NCI-H2081 (cell line): ENCODE measurements around the gene TNRC6B.

Source experiments
- DNase-seq, 2 experiments: peaks; one replicate each; lab custom pipeline; 2025; lab: John Stamatoyannopoulos, UW

Gene TNRC6B

DNA sequence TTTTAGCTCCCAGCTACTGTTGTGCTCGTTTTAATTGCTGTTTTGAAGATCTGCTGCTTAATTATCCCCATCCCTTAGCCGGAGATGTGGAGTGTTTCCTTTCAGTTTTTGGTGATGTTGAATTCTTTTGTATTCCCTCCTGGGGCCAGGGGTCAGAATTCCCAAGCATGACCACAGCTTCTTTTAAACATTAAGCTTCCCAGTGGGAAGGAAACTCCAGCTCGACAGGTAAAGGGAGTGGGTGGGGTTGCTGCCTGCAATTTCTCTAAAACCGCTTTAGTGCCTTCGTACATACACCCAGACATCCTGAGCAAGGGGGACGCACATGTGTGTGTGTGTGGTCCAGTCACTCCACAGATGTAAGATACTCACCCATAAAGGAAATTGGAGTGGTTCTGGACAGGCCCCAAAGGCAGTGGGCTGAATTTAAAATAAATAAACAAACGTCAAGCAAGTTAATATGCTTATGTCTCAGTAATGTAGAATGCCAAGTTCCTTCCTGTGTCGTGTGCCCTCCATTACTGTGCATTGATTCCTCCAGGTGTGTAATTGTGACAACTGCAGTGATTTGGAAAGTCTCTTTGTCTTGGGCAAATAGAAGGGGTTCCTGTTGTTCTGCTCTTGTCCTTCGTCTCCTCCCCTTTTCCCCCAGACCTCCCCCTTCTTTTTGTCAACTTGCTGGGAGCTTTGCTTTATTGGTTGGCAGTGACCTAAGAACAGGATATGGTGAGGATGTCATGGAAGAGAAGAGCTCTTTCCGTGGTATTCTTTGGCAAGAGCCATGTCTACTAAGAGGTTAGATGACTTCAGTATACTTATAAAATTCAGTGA is 149.4 kb downstream of the TNRC6B start:
- DNase-seq: peak; percentile 53 to 68

DNA sequence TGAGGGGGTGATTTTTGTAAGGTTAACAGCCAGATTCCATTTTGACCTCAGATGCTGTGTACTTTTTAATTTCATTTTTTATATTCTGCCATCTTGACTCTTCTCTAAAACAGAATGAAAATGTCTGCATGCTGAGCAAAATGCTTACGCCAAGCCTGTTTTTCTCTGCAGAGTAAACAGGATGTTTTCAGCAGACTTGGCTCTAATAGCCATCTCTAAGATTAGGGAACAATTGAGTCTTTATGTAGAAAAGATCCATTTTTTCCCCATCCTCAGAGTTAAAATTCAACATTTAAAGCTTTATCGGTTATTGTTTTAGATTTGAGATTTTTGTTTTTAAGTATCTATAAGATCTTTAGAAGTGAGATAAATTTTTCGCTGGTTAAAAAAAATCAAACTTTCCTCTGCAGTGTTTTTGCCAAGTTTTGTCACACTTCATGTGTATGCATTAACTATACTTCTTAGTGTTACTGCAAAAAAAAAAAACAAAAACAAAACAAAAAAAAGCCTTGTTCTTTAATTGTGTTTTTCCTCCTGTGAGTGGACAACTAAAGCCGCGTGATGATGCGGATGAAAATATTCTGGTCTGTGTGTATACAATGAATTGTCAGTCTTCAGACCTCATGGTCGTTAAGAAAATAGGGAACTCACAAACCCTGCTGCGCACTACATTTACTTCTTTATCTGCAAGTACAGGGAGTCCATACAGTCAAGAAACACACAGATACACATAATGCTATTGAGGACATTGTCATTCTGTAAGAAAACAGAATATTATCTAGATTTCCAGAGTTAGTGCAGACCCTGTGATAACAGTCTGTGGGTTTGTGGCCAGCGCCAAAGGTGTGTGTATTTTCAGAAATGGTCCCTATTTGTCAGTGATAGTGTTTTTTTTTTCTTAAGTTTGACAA is 151.1 kb downstream of the TNRC6B start:
- no peak for DNase-seq

DNA sequence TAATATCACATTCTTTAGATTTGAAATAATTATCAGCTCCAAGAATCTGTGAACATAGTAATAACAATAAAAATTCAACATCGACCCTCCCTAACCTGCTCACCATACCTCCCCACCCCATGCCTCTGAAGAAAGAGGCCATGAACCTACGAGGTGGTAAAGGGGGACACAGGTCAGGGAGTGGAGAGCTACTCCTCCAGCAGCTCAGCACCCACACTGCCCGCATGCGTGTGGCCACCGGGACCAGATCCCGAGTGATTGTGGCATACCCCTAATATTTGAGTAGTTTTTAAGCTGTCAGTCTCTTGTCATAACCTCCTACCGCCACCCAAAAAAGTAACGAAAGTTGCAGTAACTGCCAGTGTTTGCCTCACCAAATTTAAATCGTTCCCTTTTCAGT is 151.7 kb downstream of the TNRC6B start:
- no peak for DNase-seq

DNA sequence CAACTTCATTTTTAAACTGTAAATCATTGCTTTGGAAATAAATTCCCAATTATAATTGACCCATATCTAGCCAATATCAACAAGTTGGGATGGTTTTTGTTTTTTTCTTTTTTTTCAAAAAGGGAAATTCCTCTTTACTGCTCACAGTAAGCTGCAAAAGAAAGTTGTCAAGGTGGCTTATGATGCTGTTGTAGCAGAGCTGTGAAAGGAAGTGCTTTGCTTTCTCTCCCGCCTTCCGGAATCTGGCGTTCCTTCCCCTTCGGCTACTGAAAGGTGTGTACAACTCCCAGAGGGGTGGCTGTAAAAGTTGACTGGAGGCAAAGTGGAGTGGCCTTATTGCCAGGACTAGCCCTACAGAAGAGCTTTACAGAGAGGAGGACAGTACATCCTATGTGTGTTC is 152.4 kb downstream of the TNRC6B start:
- no peak for DNase-seq

DNA sequence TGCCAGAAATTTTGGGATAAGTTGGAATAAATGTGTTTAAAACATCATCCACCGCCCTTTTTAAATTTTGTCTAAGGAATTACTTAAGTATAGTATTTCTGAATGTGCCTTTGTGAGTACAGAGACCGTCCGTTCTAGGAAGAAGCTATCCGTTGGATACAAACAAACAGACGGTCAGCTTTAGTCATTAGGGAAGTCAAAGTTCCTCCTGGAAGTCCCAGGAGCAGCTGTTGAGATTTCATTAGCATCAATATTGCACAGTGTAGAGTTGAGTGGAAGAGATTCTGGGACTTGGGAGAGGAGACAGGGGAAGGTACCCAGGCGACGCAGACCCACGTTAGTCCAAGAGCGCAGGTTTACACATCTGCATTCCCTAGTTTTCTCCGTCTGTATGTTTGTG is 152.9 kb downstream of the TNRC6B start:
- DNase-seq: no peak

DNA sequence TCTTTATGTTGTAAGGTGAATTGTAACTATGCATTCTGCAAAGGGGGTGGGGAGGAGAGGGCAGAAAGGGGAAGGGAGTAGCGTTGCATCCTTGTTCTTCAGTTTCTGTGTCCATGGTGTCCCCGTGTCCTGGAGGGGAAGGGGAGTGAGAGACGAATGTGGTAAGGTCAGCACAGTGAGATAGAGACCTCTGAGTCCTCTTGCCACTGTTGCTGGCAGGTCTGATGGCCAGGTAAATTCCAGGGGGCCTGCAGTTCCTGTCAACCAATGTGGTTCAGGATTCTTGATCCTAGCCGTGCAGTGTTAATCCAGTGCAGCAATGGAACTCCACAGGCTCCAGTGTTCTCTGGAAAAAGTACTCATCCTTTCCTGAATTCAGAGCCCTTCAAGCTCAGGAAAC is 154.0 kb downstream of the TNRC6B start:
- DNase-seq: no peak

DNA sequence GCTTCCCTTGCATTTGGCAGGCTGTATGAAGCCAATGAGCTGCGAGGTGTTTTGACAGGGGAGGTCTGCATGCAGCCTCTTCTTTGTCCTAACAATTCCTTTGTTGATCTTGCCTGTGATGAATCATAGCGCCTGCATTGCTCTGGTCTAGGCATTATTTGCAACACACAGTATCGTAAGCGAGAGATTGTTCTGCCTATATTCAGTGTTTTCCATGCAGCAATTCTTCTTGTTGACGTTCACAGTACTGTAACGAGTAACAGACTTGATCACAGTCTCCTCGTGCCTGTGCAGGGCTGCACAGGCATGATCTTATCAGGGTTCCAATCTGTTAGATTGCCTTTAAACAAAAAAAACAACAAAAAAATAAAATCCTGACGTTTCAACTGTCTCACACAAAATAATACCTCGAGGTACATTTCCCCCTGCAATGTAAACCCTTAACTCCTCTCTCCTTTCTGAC is 154.6 kb downstream of the TNRC6B start:
- DNase-seq: peak in 1 of 2 experiments; percentile 1

DNA sequence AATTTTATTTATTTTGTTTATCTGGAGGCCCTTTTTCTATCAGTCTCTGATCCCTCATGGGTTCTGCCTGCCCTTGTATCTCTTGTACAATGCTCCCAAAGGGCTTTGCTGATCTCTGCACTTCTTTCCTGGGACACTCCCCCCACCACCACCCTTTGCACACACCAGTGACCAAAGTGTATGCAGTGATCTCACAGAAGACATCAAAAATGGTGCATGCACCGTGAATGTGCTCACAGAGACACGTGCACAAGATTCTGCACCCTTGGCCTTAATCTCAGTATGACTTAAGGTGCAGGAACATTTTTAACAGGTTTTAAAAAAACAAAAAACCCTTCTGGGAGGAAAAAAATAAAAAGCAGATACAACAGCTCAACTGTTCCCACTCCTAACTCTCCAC is 156.3 kb downstream of the TNRC6B start:
- DNase-seq: no peak

DNA sequence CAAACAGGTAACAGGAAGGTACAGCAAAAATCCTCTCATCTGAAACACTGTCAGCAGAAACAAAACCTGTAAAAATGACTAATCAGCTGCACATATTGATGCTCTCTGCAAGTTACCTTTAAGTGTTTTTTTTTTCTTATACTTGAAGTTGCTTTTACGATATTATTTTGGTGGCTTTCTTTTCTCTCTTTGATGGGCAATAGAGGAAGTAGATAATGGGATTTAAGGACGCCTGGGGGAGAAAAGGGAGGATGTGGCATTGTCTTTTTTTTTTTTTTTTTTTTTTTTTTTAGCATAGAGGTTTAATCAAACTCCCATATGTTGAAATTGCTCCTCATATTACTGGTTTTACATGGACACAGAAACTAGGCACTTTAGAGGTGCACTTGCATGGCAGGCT is 157.2 kb downstream of the TNRC6B start:
- no peak for DNase-seq

DNA sequence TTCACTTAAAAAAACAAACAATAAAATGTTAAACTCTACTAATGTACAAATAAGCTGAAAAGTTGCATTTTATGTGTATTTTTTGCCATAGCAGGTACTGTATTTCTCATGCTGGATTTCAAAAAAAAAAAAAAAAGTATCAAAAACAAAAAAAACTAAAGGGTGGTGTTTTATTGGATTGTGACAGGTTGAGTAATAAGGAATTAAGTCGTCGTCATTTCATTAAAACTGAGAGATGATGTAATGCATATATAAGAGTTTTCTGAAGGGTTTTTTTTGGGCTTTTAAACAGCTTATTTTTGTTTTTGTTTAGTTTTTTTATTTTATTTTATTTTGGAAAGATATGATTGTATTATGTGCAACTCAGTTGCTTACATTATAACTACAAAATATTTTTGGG is 157.6 kb downstream of the TNRC6B start:
- DNase-seq: no peak

DNA sequence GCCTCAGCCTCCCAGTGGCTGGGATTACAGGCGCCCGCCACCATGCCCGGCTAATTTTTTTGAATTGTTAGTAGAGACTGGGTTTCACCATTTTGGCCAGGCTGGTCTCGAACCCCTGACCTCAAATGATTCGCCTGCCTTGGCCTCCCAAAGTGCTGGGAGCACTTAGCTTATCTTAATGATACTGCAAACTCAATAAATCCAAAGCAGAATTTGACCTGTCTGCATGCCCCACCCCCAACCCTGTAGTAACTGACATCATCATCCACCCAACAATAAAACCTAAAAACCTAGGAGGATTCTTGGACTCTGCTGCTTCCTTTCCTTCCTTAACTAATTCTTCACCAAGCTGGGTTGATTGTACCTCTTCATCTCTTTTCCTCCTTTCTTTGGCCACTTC is 162.3 kb downstream of the TNRC6B start:
- DNase-seq: no peak

DNA sequence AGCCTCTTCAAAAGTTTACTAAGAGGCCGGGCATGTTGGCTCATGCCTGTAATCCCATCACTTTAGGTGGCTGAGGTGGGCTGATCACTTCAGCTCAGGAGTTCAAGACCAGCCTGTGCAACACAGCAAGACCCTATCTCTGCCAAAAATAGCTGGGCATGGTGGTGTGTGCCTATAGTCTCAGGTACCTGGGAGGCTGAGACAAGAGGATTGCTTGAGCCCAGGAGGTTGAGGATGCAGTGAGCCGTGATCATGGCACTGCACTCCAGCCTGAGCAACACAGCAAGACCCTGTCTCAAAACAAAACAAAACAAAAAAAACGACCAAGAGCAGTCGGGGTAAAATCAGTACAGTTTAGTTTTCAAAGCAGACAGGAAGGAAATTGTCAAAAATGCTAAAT is 163.9 kb downstream of the TNRC6B start:
- DNase-seq: no peak

DNA sequence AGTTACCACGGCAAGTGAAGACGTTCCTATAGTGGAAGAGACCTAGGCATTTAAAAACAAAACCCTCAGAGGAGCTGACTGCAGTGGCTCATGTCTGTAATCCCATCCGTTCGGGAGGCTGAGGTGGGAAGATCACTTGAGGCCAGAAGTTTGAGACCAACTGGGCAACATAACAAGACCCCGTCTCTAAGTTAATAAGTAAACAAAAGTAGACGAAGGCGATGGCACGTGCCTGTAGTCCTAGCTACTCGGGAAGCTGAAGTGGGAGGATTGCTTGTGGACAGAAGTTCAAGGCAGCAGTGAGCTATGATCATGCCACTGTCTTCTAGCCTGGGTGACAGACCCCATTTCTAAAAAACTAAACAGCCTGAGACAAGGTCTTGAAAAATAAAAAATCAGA is 164.8 kb downstream of the TNRC6B start:
- DNase-seq: no peak

DNA sequence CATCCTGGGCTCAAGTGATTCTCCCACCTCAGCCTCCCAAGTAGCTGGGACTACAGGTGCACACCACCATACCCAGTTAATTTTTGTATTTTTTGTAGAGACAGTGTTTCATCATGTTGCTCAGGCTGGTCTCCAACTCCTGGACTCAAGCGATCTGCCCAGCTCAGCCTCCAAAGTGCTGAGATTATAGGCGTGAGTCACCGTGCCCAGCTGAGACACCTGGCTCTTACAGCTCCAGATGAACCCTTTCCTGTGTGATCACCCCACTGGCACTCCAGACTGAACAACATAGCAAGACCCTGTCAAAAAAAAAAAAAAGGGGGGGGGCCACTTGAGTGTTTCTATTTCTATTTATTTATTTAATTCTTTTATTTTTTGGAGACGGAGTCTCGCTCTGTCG is 167.5 kb downstream of the TNRC6B start:
- DNase-seq: no peak

DNA sequence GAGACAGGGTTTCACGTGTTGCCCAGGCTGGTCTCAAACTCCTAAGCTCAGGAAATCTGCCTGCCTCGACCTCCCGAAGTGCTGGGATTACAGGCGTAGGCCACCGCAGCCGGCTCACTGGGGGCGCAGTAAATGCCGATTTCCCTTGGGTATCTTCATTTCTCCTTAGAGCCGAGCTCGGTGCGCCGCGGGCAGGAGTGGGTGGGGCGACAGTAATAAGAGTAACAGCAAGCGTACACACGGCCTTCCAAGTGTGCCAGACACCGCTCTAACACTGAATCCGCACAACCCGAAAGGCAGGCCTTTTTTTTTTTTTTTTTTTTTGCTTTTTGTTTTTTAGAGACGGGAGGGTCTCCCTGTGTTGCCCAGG is 168.1 kb downstream of the TNRC6B start:
- DNase-seq: peak in 1 of 2 experiments; percentile 39

DNA sequence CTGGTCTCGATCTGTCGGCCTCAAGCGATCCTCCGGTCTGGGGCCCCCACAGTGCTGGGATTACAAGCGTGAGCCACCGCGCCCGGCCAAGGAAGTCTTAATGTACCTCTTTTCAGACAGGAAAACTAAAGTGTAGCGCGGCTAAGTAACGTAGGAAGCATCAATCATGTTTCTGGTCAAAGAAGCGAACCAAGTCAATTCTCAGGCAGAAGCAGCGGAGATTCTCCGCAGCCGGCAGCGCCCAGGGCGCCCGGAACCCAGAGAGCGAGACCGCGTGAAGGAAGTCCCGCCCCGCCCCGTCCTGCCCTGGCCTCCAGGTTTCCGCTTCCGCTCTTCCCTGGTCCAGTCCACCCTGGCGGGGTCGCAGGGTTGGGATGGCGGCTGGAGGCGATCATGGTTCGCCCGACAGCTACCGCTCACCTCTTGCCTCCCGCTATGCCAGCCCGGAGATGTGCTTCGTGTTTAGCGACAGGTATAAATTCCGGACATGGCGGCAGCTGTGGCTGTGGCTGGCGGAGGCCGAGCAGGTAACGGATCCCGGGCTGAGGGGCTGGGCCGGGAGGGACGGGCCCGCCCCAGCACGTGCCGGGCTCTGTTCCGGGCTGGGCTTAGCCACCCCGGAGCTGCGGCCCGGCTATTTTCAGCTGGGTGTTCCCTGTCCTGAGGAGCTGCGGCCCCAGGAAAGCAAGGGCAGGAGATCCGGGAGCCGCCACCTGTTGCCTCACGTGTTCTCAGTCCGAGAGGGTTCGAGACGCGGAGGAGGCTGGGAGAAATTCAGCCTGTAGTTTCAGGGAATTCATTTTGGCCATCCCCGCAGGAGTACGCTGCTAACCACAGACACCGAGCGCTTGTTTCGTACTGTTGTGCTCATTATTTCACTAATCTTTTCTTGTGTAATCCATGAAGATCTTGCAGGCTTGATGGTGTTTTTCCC is 168.7 kb downstream of the TNRC6B start, which contains the start of gene ADSL:
Gene ADSL (plus strand): TSS at position 316 of the 934 bp plus-strand sequence. CDS start 59 bp downstream, at position 375.
- peak; percentile 77 to 81 for DNase-seq

DNA sequence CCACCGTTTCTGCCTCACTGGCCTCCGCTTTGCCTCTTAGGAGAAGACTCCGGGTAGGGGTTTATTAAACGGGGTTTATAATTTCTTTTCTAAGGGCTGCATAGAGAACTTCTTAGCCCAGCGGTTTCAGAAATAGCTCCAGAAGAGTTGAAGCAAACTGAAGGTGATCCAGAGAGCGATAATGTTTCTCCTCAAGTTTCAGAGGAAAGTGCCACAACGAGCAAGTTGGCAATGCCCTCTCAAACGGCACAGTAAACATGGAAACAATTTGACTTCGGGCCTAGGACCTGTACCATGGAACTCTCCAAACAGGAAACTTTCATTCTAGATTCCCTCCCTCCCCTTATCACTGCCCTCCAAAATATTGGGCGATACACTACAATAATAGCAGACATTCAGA is 169.6 kb downstream of the TNRC6B start:
- no peak for DNase-seq

DNA sequence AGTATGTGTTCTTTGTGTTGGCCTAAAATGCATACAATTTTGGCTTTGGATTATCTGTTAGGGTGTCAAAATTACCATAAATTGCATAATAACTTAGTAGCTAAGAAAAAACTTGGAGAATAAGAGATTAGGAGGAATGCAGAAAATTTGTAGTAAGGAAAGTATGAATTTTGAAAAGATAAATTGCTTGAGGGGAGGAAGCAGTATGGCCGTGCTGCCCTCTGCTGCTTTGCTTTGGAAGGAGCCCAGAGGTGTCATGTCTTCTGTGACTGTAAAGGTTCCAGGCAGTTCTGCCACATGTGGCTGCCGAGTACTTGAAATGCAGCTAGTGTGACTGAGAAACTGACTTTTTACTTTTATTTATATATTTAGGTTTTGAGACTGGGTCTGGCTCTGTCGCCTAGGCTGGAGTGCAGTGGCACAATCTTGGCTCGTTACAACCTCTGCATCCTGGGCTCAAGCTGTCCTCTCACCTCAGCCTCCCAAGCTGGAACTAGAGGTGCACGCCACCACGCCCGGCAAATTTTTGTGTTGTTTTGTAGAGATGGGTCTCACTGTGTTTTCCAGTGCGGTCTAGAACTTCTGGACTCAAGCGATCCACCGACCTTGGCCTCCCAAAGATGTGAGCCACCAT is 170.4 kb downstream of the TNRC6B start:
- DNase-seq: peak; percentile 22 to 24

DNA sequence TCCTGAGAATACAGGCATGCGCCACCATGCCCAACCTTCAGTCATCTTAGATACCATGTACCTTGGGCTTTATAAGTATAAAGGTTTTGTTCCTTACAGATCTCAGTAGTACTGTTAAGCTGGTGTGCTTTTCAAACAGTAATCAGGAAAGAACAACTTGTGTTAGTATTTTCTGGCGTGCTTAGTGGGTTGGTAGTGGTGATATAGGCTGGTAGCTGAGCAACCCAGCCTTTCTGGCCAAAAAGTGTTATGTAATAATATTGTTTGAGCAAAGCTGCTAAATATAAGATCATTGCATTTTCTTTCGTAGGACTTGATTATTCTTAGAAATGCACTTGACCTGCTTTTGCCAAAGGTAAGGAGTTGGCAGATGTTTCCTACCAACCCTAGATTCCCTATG is 175.0 kb downstream of the TNRC6B start:
- DNase-seq: no peak

DNA sequence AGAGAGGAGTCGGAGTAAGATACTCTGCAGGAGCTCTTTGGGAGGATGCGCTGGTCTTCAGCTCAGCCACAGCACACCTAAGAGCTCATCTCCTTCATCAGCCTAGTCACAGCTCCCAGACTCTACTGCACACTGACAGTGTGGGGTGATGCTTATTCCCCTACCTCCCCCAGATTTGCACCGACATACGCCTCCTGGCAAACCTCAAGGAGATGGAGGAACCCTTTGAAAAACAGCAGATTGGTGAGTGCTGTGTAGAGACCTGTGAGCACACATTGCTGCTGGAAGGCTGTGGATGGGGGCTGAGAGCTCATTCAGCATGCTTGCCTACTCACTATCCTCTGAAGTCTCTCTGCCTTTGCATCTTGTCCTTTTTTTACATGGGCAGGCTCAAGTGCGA is 183.4 kb downstream of the TNRC6B start:
- DNase-seq: no peak

DNA sequence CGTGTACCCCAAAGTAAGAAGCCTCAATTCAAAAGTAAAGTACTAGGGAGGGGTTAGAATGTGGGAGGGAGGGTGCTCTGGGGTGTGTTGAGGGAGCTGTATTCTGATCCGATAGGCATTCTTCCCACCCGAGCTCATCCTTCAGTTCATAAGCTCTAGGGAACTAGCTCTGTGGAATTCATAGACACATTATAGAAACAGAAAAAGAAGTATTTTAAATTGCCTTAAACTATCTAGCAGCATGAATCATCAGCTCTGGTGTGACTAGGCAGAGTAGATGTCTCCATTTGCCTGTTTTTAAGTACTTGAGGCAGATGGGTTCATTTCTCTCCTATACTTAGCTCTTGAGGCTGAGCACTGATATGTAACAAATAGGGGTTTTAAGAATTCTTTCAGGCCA is 185.3 kb downstream of the TNRC6B start:
- no peak for DNase-seq
